OCI-LY7 (cell line): ENCODE measurements around the gene OSER1. TPM values are rescaled to one million over a fixed set of nuclear protein-coding genes. Genes with fewer than 3 reads are reported as not detected.

ENCODE experiments used
- BruUV-seq: library from RNA; stranded (reverse); fragments of 400-500 nt; replicated peaks from 2 replicates; lab custom pipeline; 2021; lab: Mats Ljungman, UMichigan
- CTCF ChIA-PET: fragments of 300-600 bp; sonication (Branson Sonifier 250); formaldehyde crosslinking; loops from one replicate; lab custom pipeline; 2022; ENCODE audit warnings: antibody characterized with exemption; ENCODE audit not compliant: unreplicated experiment; lab: Charles Lee
- POLR2A ChIA-PET: fragments of 300-600 bp; sonication (Branson Sonifier 250); formaldehyde crosslinking; loops from one replicate; lab custom pipeline; 2022; ENCODE audit warnings: antibody characterized with exemption; lab: Charles Lee
- DNase-seq: peaks from one replicate; pipeline ENCODE4 v3.0.0-alpha.2; 2015; ENCODE audit warnings: low spot score
- H2AFZ ChIP-seq: fragments of 200-600 bp; sonication (generic), shearing (Covaris generic); 2 replicates; pipeline ENCODE4 v1.6.1; 2014; ENCODE audit warnings: mild to moderate bottlenecking, antibody characterized with exemption, low read length, moderate library complexity
- H3K27ac ChIP-seq: fragments of 200-600 bp; sonication (generic); 2 replicates; pipeline ENCODE4 v1.5.1; 2014; ENCODE audit warnings: mixed run types, low read depth, mild to moderate bottlenecking, moderate library complexity, low read length, inconsistent platforms; ENCODE audit not compliant: poor library complexity, severe bottlenecking
- H3K36me3 ChIP-seq: fragments of 200-600 bp; sonication (generic); 2 replicates; pipeline ENCODE4 v1.6.1; 2014; ENCODE audit warnings: mild to moderate bottlenecking, antibody characterized with exemption, low read length, moderate library complexity, mixed read lengths; ENCODE audit not compliant: insufficient read depth
- H3K4me1 ChIP-seq: fragments of 200-600 bp; sonication (generic); 2 replicates; pipeline ENCODE4 v1.5.1; 2014; ENCODE audit warnings: mild to moderate bottlenecking, low read length; ENCODE audit not compliant: insufficient read depth, poor library complexity, severe bottlenecking
- H3K4me2 ChIP-seq: fragments of 200-600 bp; sonication (generic); 2 replicates; pipeline ENCODE4 v1.6.1; 2014; ENCODE audit warnings: mild to moderate bottlenecking, low read length
- H3K4me3 ChIP-seq: fragments of 200-600 bp; sonication (generic); 2 replicates; pipeline ENCODE4 v1.5.1; 2014; ENCODE audit warnings: mild to moderate bottlenecking, low read depth, low read length; ENCODE audit not compliant: poor library complexity, severe bottlenecking
- H3K79me2 ChIP-seq: fragments of 200-600 bp; sonication (generic); 2 replicates; pipeline ENCODE4 v1.6.1; 2016; ENCODE audit warnings: low read depth, mild to moderate bottlenecking, low read length, moderate library complexity, mixed read lengths; ENCODE audit not compliant: insufficient read depth
- H3K9me2 ChIP-seq: fragments of 200-600 bp; sonication (generic); 2 replicates; pipeline ENCODE4 v1.6.1; 2016; ENCODE audit warnings: mild to moderate bottlenecking, low read length, mixed read lengths; ENCODE audit not compliant: insufficient read depth
- H3K9me3 ChIP-seq: fragments of 200-600 bp; sonication (generic); 2 replicates; pipeline ENCODE4 v1.6.1; 2014; ENCODE audit warnings: mild to moderate bottlenecking, mixed run types, low read length, mixed read lengths
- H4K20me1 ChIP-seq: fragments of 200-600 bp; sonication (generic); 2 replicates; pipeline ENCODE4 v1.6.1; 2014; ENCODE audit warnings: mild to moderate bottlenecking, antibody characterized with exemption, low read length, moderate library complexity, mixed read lengths; ENCODE audit not compliant: insufficient read depth
- EZH2phosphoT487 ChIP-seq: fragments of 200-600 bp; sonication (generic); IDR thresholded peaks from 2 replicates; pipeline ENCODE4 v1.6.1; 2018; ENCODE audit warnings: low read depth, borderline replicate concordance, mild to moderate bottlenecking, mixed run types, antibody characterized with exemption, low read length, moderate library complexity, mixed read lengths
- intact Hi-C: fragments of 100-400 bp; cut with micrococcal nuclease; formaldehyde crosslinking; loops from one replicate; pipeline ENCODE4 v1.10.0; 2022; ENCODE audit not compliant: unreplicated experiment
- total RNA-seq, 2 experiments: library from RNA; depleted of rRNA in 1 of 2; stranded (reverse); fragments of >200 nt in 1 of 2; shearing (Covaris generic) in 1 of 2; gene quantifications; 2 replicates each; pipeline ENCODE4 v1.2.3, GENCODE V29; 2014 to 2022
- TF ChIP-seq, protein P1 (sequence below): fragments of 200-600 bp; sonication (generic); conservative IDR thresholded peaks from 2 replicates; pipeline ENCODE4 v1.5.1; 2014; ENCODE audit warnings: mild to moderate bottlenecking, antibody characterized with exemption, low read length, moderate library complexity, mixed read lengths

The OSER1 gene
- total RNA-seq, 2 experiments from 2014 or later, result 28.1 to 31.9 TPM

GRCh38 chr20:44159125-44159524, 51.4 kb downstream of the OSER1 start:
- H3K27ac ChIP-seq, result no peak overlapping the region
- no peaks in the 10 kb centered on the region for H3K4me1 ChIP-seq
- ChIA-PET POLR2A (no interaction called here), CTCF (no interaction called here)
- H3K4me2 ChIP-seq, result no peak overlapping the region
- H4K20me1 ChIP-seq, result no peaks in the 10 kb centered on the region; the same call in 1 of the 2 replicates
- intact Hi-C loops, result no loop called here
- no peaks in the 10 kb centered on the region for H3K9me2 ChIP-seq
- DNase-seq, result no peak
- no peak overlapping the region for H2AFZ ChIP-seq
- H3K4me3 ChIP-seq, result no peak overlapping the region
- no TSS peak for BruUV-seq
- no peaks in the 10 kb centered on the region for H3K36me3 ChIP-seq
- TF ChIP-seq, protein P1, sequence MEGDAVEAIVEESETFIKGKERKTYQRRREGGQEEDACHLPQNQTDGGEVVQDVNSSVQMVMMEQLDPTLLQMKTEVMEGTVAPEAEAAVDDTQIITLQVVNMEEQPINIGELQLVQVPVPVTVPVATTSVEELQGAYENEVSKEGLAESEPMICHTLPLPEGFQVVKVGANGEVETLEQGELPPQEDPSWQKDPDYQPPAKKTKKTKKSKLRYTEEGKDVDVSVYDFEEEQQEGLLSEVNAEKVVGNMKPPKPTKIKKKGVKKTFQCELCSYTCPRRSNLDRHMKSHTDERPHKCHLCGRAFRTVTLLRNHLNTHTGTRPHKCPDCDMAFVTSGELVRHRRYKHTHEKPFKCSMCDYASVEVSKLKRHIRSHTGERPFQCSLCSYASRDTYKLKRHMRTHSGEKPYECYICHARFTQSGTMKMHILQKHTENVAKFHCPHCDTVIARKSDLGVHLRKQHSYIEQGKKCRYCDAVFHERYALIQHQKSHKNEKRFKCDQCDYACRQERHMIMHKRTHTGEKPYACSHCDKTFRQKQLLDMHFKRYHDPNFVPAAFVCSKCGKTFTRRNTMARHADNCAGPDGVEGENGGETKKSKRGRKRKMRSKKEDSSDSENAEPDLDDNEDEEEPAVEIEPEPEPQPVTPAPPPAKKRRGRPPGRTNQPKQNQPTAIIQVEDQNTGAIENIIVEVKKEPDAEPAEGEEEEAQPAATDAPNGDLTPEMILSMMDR, result no peak
- TF ChIP-seq EZH2phosphoT487, result no peak
- no peaks in the 10 kb centered on the region for H3K9me3 ChIP-seq
- H3K79me2 ChIP-seq, result no peaks in the 10 kb centered on the region

DNA sequence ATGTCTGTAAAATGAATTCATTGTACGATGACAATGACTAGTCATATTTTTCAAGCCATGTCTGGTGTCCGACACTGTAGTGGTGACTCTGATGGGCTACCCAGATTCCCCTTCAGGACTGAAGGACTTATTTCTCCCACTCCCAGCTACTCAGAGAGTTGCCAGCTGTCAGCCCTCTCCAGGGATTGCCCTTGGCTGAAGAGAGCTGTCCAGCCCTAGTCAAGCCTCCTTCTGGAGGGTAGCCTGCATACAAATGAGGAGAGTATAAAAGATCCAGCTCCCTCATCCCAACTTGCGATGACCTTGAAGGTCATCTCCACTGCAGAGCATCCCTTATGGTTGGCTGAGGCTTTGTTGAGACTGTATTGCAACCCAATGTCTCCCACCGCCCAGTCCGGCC, 53.5 kb downstream of the OSER1 start:
- intact Hi-C loops, result no loop called here
- TF ChIP-seq EZH2phosphoT487, result no peak
- TF ChIP-seq, protein P1, result no peak
- ChIA-PET CTCF (no interaction called here), POLR2A (no interaction called here)
- H3K27ac ChIP-seq, result no peak overlapping the region
- no peaks in the 10 kb centered on the region for H3K79me2 ChIP-seq
- H2AFZ ChIP-seq, result no peak overlapping the region
- H3K9me3 ChIP-seq, result no peaks in the 10 kb centered on the region
- H3K9me2 ChIP-seq, result no peaks in the 10 kb centered on the region
- no peaks in the 10 kb centered on the region for H3K36me3 ChIP-seq
- no peak for DNase-seq
- no peaks in the 10 kb centered on the region for H3K4me1 ChIP-seq
- H4K20me1 ChIP-seq, result no peaks in the 10 kb centered on the region; the same call in 1 of the 2 replicates
- no peak overlapping the region for H3K4me3 ChIP-seq
- no TSS peak for BruUV-seq
- H3K4me2 ChIP-seq, result no peak overlapping the region

GRCh38 chr20:44154521-44155001, 56.0 kb downstream of the OSER1 start:
- no peaks in the 10 kb centered on the region for H4K20me1 ChIP-seq
- no TSS peak for BruUV-seq
- H3K79me2 ChIP-seq, result no peaks in the 10 kb centered on the region
- intact Hi-C loops, result no loop called here
- no peak for TF ChIP-seq EZH2phosphoT487
- TF ChIP-seq, protein P1, result no peak
- no peak overlapping the region for H3K4me2 ChIP-seq
- ChIA-PET CTCF (no interaction called here), POLR2A (no interaction called here)
- H2AFZ ChIP-seq, result no peak overlapping the region
- no peaks in the 10 kb centered on the region for H3K36me3 ChIP-seq
- no peak overlapping the region for H3K4me3 ChIP-seq
- no peaks in the 10 kb centered on the region for H3K4me1 ChIP-seq
- no peaks in the 10 kb centered on the region for H3K9me2 ChIP-seq
- H3K27ac ChIP-seq, result no peak overlapping the region
- no peak for DNase-seq
- no peaks in the 10 kb centered on the region for H3K9me3 ChIP-seq
